GM19463 (cell line): Measurements from ENCODE around the gene GLYR1.

Experiments
- ATAC-seq: cut with Tn5 transposase; IDR thresholded peaks from one replicate; pipeline ENCODE4 v1.9.1; 2021; ENCODE audit warnings: mild to moderate bottlenecking, moderate library complexity; ENCODE audit not compliant: unreplicated experiment

The GLYR1 gene

DNA sequence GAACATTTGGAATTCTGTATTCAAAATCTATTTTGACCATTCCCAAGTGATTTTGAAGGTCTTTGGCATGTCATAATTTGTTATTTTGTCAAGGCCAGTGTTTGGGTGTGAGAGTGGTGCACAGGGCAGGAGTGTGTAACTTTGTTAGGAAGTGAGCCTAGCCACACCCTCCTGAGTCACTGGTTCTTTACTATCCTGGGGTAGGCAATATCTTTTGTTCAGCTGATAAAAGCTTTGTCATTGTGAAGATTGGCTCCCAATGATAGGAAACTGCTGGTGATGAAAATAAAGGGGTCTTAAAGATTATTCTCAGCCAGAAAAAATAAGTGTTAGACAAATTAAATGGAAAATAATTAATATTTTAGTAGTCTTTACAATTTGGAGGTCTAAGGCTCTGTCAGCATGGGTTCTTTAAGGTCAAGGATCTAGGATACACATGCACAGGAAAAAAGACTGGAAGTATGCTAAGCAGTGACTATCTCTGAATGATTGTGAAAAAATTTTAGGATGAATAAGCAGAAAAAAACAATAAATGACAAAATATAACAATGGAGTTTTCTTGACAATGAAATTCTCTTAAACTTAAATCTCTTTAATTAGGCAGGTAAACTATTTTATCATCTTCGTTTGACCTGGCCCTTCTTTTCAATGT, 5.3 kb upstream of the GLYR1 start:
- ATAC-seq: no peak

DNA sequence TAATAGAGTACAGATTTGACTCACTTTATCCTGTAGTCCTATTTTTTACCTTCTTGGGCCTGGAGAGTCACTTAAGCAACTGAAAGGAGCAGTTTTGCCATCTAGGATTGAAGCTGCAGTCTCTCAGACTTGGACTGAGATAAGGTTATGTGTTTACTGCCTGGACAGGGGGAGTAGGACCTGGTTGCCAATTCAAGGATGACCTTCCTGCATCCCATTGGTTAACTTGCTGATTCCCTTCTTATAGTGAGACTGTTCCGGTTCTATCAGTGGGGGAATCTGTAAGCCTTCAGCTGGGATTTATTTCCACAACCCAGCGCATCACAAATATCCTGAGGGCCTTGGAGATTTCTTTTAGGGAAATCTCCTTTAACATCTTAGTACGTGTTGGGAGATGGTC, 3.1 kb upstream of the GLYR1 start:
- no peak for ATAC-seq

DNA sequence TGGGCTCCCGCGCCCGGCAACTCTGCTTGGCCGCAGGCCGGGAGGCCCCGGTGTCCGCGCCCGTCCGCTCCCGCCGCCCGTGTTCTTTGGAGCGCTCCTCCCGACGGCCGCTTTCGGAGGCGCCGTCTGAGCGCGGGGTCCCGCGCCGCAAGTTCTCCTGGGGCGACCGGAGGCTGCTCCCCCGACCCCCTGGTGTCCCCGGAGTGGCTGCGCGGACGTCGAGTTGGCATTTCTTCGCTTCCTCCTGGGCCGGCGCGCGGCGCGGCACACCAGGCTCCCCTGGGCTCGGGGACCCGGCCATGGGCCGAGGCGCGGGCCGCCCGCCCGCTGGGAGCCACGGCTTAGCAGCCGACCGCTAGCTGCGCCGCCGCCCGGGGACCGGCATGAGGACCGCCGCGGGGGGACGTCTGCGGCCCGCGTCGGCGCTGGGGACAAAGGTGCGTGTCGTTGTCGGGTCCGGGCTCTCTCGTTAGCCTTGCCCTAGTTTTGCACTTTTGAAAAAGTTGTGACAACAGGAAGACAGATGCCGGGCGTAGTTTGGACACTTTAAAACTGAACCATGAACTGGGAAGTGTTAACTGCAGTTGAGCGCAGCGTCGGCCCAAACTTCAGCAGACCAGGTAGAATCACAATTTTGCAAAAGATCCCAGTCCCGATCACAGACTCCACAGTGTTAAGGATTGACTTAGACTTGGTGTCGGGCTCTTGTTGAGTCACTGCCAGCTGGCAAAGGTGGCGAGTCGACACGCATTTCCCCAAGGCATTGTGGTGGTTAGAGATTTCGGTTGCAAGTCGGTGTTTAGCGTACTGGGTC, 893 bp upstream of the GLYR1 start:
- ATAC-seq: peak; percentile 10

DNA sequence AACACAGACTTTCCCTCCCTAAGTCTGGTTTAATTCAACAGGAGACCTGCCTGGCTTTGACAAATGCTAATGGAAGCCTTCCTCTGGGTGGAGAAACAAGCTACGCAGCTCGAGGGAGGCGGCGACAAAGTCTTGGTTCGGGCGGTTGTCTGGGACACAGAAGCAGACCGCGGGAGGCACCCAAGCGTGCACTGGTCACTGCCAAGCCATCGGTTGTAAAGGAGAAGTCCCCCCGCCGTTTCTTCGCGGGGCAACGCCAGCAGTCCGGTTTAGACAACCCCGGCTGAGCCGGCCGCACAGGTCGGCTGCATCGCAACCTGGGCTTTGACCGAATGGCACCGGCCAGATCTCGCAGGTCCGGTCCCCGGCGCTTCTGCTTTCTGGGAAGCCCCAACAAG, 586 bp downstream of the GLYR1 start:
- no peak for ATAC-seq

DNA sequence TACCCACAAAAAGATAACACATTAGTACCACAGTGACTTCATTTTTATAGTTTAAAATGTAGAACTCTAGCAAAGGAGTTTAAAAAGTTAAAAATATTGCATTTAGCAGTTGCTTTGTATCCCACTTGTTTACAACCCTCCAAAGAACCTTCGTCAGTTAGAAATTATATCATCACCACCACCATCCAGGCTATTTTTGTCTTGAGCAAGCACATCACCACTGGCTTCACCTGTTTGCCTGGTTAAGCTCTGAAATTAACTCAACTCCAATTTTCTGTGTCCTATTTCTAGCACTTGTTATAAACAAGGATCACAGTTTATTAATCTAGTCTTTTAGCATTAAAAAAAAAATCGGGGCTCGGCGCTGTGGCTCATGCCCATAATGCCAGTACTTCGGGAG, 6.1 kb downstream of the GLYR1 start:
- no peak for ATAC-seq

DNA sequence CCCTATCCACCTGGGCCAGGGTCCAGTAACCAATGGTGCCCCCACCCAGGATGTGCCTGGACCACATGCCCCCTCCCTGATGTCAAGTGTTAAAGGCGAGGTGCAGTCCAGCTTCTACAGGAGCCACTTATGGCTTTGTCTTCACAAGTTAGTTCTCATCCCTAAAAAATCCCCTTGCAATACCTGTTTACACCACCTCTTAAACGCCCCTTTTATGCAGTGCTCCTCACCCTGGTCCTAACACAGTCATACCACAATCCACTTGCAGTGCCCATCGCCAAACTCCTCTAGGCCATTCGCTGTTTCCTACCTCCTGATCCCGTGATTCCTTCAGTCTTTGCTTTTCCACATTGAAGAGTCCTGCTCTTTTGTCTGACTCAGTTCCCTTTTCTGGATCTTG, 7.1 kb downstream of the GLYR1 start:
- ATAC-seq: no peak

DNA sequence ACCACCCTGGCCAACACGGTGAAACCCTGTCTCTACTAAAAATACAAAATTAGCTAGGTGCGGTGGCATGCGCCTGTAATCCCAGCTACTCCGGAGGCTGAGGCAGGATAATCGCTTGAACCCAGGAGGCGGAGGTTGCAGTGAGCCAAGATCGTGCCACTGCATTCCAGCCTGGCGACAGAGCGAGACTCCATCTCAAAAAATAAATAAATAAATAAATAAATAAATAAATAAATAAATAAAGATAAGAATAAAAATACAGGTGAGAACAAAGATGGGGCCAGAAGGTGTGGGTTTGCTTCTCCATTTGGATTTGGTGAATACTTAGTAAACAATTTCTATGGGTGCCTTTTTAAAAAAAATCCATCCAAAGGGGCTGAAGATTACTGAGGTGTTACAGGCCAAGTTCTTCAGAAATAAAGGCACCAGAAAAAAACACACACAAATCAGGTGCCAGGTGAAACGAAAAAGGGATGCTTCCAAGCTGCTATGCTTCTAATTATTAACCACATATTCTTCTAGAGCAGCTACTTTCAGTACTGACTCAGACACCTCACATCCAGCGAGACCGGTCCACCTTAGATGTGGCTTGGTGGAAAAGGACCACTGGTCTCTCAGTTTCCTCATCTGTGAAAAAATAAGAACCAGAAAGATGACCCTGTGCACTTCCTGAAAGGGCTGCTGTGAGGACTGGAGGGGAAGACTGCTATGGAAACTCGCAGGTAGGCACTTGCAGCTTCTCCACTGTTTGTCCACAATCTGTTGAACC, 9.2 kb downstream of the GLYR1 start:
- no peak for ATAC-seq

DNA sequence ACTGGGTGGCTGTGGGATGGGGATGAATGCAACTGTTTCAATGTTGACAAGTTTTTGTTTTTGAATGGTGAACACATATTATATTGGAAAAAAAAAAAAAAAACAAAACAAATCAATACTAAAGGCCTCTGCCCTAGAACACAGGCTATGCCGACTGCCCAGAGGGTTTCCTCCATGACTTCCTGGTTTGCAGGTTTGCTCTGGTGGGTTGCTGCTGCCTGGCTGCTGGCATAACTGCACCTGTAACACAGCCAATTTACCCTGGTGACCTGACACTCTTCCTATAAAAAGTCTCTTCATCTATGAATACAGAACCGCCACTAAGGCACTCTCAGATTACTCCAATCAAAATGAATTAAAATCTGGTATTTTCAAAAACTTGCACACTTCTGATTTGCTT, 10.4 kb downstream of the GLYR1 start:
- ATAC-seq: no peak

DNA sequence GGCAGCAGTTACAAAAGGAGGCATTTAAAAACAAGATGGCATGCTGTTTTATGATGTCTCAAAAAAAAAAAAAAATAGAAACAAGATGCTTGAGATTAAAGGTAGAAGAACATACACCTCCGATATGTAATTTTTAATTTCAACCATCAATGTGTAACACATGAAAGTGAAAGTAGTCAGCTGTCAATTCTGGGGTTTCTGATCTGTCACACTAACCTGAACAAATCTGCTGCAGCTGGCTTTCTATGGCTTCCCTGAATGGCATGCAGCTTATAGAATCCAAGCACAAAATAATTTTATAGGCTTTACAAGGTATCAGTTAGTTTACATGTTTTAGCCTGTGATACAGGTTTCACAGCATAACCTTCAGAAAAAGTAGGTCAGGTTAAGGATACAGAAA, 13.5 kb downstream of the GLYR1 start:
- ATAC-seq: no peak

DNA sequence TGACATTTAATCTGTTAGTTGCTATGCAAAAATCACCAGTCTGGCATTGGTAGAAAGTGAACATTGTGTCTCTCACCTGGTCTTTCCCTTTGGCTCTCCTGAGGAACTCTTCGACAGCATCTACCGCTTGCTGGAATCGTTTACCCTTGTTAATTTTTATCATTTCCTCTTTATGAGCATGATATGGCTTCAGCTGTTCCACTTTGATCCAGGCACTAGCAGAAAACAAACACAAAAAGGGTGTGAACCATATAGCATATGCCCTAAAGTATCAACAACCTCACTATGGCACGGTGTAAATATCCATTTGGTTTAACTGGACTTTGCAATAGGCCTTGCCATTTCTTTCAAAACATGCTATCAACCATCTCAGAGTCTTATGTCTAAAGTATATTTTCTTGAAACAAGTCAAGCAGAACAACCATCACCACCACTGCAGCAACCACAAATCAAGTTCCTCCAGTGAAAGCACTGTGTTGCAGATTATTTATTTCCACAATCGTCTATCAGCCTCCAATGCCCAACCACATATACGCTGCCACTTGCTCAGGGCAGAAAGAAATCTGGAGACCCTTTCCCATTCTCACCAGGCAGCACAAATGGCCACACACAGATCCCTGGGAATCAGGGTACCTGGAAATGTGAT, 14.3 kb downstream of the GLYR1 start:
- ATAC-seq: no peak

DNA sequence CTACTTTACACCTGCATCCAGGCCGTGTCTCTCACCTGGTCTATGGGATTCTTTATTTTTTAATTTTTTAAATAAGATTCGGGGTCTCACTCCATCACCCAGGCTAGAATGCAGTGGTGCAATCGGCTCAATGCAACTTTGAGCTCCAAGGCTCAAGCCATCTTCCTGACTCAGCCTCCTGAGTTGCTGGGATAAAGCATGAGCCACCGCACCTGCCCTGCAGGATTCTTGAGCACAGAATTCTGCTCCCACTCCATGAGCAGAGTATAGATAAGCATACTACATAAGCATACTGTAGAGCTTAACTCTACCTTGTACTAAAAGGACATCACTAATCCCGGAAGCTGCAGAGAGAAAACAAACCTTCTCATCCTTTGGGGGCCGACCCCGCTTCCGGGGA, 15.5 kb downstream of the GLYR1 start:
- ATAC-seq: no peak

DNA sequence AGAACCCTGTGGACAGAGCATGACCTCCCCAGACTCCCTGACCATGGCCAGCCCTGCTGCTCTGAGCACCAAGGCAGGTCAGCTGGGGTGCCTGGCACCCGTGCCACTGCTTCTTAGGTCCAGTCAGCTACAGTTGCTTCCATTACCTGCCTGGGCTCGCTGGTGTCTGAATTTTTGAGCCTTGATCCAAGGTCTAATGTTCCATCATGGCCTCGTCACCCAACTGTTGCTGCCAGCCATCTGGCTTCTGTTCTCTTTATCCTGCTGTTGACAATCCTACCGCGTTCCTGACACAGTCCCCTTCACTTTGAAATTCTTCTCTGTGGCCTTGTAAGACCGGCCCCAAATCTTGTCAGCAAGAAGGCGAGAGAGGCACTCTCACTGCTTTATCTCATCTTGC, 16.7 kb downstream of the GLYR1 start:
- no peak for ATAC-seq

DNA sequence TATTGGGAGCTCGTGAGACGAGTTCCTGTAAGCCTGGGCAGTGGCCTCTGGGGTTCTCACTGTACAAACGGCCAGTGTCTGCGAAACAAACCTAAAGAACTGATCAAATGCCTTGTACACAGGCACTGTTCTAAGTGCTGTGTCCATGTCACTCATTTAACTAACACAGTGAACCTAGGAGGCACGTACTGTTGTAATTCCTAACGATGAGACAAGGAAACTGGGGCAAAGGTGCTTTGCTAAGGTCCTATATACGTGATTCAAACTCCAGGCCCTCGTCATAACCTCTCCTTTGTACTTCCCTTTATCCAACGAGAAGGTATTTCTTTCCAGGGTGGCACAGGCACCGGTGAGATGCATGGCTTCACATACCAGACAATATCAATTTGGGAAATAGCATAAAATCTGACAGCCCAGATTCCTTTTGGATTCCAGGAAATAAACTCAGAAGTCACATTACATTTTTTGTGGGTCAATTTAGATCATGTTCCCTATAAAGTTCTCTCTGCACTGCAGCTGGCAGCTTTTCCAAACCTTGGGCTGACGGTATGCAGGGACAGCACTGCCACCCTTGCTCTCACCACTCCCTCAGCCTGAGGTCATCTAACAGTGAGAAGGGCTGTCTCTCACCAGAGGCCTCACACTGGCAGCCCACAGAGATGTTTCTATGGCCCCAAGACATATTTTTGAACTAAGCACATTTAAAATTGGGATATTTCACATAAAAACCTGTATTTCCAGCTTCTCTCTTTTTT, 18.3 kb downstream of the GLYR1 start:
- no peak for ATAC-seq

DNA sequence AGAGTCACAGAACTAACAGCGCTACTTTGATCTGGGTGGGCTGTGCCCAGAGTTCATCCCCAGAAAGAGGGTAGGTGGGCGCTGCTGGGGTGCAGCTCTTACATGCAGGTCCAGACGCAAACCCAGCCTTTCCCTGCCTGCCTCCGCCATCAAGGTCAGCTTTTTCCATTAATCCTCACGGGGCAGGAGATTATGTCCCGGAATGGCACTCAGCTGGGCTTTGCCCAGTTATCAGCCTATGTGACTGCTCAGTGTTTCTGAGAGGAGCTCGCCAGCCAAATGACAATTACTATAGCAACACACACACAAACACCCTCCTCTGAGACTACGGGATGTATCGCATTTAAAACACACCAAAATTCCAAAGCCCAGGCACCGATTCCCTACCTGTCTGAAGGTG, 20.1 kb downstream of the GLYR1 start:
- ATAC-seq: no peak

DNA sequence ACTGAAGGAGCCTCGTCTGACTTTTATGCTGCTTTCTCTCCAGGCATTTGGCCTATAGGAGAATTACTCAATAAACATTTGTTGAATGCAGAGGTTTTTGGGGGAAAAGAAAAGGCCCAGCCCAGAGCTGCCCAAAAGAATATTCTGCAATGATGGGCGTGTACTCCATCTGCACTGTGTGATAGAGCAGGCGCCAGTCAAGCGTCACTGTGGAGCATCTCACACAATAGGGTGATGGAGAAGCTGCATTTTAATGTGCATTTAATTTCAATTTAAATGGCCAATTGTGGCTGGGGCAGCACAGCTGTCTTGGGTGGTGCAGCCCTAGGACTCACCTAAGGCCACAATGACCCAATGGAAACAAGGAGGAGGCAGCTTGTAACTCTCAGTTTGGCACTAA, 20.6 kb downstream of the GLYR1 start:
- no peak for ATAC-seq

DNA sequence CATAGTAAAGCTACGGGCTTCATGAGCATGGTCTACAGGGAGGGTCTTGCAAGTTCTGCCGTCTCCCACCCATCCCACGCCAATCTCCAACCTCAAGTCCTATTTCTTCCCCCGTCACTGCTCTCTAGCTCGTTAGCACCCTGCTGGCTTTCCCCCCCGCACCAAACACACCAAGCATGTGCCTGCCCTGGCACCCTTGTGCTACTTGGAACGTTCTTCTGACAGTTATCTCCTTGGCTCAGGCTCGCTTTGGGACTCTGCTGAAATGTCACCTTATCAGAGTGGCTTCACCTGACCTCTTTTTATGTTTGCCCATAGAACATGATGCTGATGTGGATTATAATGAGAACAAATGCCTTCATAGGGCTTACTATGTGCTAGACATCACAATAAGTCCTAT, 21.9 kb downstream of the GLYR1 start:
- no peak for ATAC-seq

DNA sequence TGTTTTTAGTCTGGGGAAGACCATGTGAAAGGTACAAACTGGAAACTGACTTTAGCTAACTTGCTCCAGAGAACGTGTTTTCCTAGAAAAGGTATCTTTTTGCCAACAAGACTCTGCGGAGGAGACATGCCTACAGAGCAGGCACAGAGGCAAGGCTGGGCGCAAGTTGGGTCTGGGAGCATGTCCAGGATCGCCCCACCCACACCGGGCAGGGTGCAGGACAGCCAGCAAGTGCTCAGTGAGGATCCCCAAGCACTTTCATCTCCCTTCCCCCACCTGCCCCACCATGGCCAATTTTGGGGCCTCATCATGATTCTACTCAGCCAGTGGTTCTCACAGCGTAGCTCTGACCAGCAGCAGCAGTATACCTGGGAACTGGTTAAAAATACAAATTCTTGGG, 26.4 kb downstream of the GLYR1 start:
- ATAC-seq: no peak

DNA sequence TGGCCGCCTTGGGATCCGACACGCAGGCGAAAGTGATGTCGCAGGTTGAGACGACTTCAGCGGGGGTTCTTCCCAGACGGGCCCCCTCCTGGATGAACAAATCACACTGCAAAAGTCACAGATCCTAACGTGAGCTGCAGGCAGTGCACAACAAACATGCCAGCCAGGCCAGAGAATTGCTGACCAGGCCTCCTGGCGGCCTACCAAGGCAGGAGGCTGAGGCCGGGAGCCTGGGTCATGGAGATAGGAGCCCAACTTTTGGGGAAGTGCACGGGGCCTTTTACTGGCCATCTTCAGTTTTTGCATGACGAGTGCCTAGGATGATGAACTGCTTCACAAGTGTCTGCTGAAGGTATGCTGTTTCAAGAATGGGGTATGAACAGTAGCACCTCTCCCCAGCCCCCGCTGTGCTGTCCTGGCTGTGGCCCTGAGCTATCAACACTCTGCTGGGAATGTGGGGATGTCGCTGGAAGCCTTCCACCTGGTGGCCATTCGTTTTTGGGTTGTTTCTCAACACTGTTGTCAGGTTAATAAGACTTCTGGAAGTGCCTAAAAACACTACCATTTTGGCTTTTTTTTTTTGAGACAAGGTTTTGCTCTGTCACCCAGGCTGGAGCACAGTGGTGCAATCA, 32.4 kb downstream of the GLYR1 start:
- ATAC-seq: no peak

DNA sequence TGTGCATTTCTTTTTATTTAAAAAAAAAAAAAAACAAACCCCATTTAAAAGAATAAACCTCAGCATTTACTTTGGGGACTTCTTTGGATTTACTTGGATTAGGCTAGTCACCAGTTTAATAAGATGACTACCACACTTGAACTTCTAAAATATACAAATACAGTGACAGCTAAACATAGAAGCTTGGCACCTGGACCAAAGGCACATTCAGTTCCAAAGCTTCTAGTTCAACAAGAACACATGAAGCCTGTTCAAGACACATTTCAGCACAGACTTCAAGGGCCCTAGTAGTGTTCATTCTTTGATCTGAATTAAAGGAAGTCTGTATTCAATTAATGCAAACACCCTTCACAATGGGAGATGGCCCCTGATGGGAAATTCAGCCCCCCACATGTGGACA, 33.0 kb downstream of the GLYR1 start:
- no peak for ATAC-seq

DNA sequence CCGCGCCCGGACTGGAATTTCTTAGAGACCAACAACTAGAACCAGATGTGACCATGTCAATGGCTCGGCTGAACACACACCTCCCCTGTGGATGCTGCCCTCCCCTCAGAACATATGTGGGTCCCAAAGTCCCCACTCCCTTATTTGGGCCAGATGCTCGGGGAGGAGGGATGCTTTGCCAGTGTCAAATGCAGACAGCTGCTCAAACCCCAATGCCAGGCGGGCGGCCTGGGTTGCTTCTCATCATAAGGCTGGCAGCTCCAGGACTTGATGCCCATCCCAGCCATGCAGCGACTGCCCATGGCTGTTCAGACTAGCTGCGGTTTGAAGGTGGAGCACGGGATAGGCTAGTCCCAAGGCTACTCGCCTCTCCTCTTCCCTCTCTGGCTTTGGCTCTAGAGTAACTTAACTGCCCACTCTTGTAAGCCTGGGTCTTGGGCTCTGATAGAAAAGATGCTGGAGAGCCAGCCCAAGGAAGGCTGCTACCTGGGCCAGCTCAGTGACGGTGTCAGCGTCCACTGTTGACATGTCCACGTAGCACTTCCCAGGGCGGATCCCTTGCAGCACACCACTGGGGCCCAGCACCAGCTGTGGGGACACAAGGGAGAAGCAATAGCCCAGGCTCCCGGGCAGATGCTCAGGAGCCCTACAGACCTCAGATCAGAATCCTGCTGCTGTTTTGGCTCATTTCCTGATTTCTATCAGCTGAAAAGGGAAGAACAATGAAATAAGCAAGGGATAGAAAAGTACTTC, 33.7 kb downstream of the GLYR1 start:
- ATAC-seq: no peak
